ENCODE measurements around the gene MAPK1IP1L. TPM values are rescaled to one million over a fixed set of nuclear protein-coding genes. Genes with fewer than 3 reads are reported as not detected.
A peak's percentile ranks its signal among the peaks of the same experiment; 100 is the strongest.
"Not testable (repeated sequence)": the region's sequence is repeated elsewhere in the genome, so short reads cannot be mapped to it uniquely, and the experiment has no call there.

MAPK1IP1L gene
- total RNA-seq, 1 donor from 2014 or later = 106 TPM

- DNase-seq (ENCODE audit: low spot score) = no peak
- H3K4me3 Mint-ChIP-seq (ENCODE audit: unreplicated experiment) = peak overlapping the region; percentile 98
- peak overlapping the region; percentile 99 for H3K27ac Mint-ChIP-seq (ENCODE audit: unreplicated experiment)
- H3K4me1 Mint-ChIP-seq (ENCODE audit: unreplicated experiment) = peaks cover 39% of the 10 kb centered on the region
- no peaks in the 10 kb centered on the region for H3K9me3 Mint-ChIP-seq (ENCODE audit: unreplicated experiment)
- peaks cover 12% of the 10 kb centered on the region for H3K36me3 Mint-ChIP-seq (ENCODE audit: low read depth, unreplicated experiment)
- peaks cover 22% of the 10 kb centered on the region for H3K27me3 Mint-ChIP-seq (ENCODE audit: unreplicated experiment)
- TF ChIP-seq CTCF (IDR thresholded peaks at IDR 0.05; ENCODE audit: unreplicated experiment) = no peak
Measured at GRCh38 chr14:55053500-55053899, 2.1 kb downstream of the MAPK1IP1L start.

GRCh38 chr14:55054098-55054497 lies 2.7 kb downstream of the MAPK1IP1L start:
- TF ChIP-seq CTCF (IDR thresholded peaks at IDR 0.05; ENCODE audit: unreplicated experiment) = no peak
- Mint-ChIP-seq H3K36me3 (ENCODE audit: low read depth, unreplicated experiment) (peaks cover 12% of the 10 kb centered on the region), H3K9me3 (ENCODE audit: unreplicated experiment) (no peaks in the 10 kb centered on the region), H3K27ac (ENCODE audit: unreplicated experiment) (no peak overlapping the region), H3K4me1 (ENCODE audit: unreplicated experiment) (peaks cover 37% of the 10 kb centered on the region), H3K4me3 (ENCODE audit: unreplicated experiment) (peak overlapping the region; percentile 4), H3K27me3 (ENCODE audit: unreplicated experiment) (peaks cover 22% of the 10 kb centered on the region)
- DNase-seq (ENCODE audit: low spot score) = no peak

GRCh38 chr14:55057919-55058318 lies 6.5 kb downstream of the MAPK1IP1L start:
- Mint-ChIP-seq H3K9me3 (ENCODE audit: unreplicated experiment) (no peaks in the 10 kb centered on the region), H3K4me3 (ENCODE audit: unreplicated experiment) (no peak overlapping the region), H3K27ac (ENCODE audit: unreplicated experiment) (no peak overlapping the region), H3K36me3 (ENCODE audit: low read depth, unreplicated experiment) (peaks cover 19% of the 10 kb centered on the region), H3K27me3 (ENCODE audit: unreplicated experiment) (peaks cover 2% of the 10 kb centered on the region), H3K4me1 (ENCODE audit: unreplicated experiment) (peaks cover 15% of the 10 kb centered on the region)
- TF ChIP-seq CTCF (IDR thresholded peaks at IDR 0.05; ENCODE audit: unreplicated experiment) = no peak
- DNase-seq (ENCODE audit: low spot score) = no peak

GRCh38 chr14:55059333-55059732 lies 7.9 kb downstream of the MAPK1IP1L start:
- H3K9me3 Mint-ChIP-seq (ENCODE audit: unreplicated experiment) = no peaks in the 10 kb centered on the region
- no peak for TF ChIP-seq CTCF (IDR thresholded peaks at IDR 0.05; ENCODE audit: unreplicated experiment)
- H3K4me3 Mint-ChIP-seq (ENCODE audit: unreplicated experiment) = no peak overlapping the region
- no peaks in the 10 kb centered on the region for H3K27me3 Mint-ChIP-seq (ENCODE audit: unreplicated experiment)
- H3K4me1 Mint-ChIP-seq (ENCODE audit: unreplicated experiment) = peaks cover 4% of the 10 kb centered on the region
- no peak overlapping the region for H3K27ac Mint-ChIP-seq (ENCODE audit: unreplicated experiment)
- H3K36me3 Mint-ChIP-seq (ENCODE audit: low read depth, unreplicated experiment) = peaks cover 15% of the 10 kb centered on the region
- DNase-seq (ENCODE audit: low spot score) = no peak

GRCh38 chr14:55062517-55063351 lies 11.3 kb downstream of the MAPK1IP1L start:
- Mint-ChIP-seq H3K4me3 (ENCODE audit: unreplicated experiment) (peak overlapping the region; percentile 71), H3K4me1 (ENCODE audit: unreplicated experiment) (no peaks in the 10 kb centered on the region), H3K27ac (ENCODE audit: unreplicated experiment) (no peak overlapping the region), H3K36me3 (ENCODE audit: low read depth, unreplicated experiment) (peaks cover 15% of the 10 kb centered on the region), H3K9me3 (ENCODE audit: unreplicated experiment) (no peaks in the 10 kb centered on the region), H3K27me3 (ENCODE audit: unreplicated experiment) (no peaks in the 10 kb centered on the region)
- no peak for TF ChIP-seq CTCF (IDR thresholded peaks at IDR 0.05; ENCODE audit: unreplicated experiment)
- DNase-seq (ENCODE audit: low spot score) = no peak

- not testable (repeated sequence) for H3K9me3 Mint-ChIP-seq (ENCODE audit: unreplicated experiment); H3K4me1 Mint-ChIP-seq (ENCODE audit: unreplicated experiment); H3K4me3 Mint-ChIP-seq (ENCODE audit: unreplicated experiment); H3K27me3 Mint-ChIP-seq (ENCODE audit: unreplicated experiment); H3K27ac Mint-ChIP-seq (ENCODE audit: unreplicated experiment); DNase-seq (ENCODE audit: low spot score)
- H3K36me3 Mint-ChIP-seq (ENCODE audit: low read depth, unreplicated experiment) = peaks cover 15% of the 10 kb centered on the region
Measured at GRCh38 chr14:55064896-55065295, 13.4 kb downstream of the MAPK1IP1L start.

Data from endothelial cell (in vitro differentiated cells).